Lung (tissue), 12 donors: ENCODE data around the gene AGPAT3. TPM values are rescaled to one million over a fixed set of nuclear protein-coding genes. Genes with fewer than 3 reads are reported as not detected.

Source experiments
- ATAC-seq: fragments of 200-7000 bp; cut with Tn5 transposase; one replicate; pipeline ENCODE4 v1.9.1; 2020; ENCODE audit warnings: moderate number of reproducible peaks; ENCODE audit not compliant: insufficient read depth, low FRiP score
- DNase-seq, 3 donors: peaks; one replicate each; pipeline ENCODE4 v3.0.0-alpha.2; 2013 to 2017
- H3K27ac ChIP-seq, 2 donors: one replicate each; pipeline ENCODE4 v1.5.1; 2013; ENCODE audit warnings: mild to moderate bottlenecking in 2 of 2, moderate library complexity in 2 of 2, control low read depth in 1 of 2, inconsistent platforms in 1 of 2, low read depth in 1 of 2, low read length in 1 of 2
- H3K27me3 ChIP-seq, 3 donors: one replicate each; pipeline ENCODE4 v1.5.1; 2013; ENCODE audit warnings: low read length in 2 of 3; ENCODE audit not compliant: control insufficient read depth in 3 of 3, insufficient read depth in 3 of 3
- H3K36me3 ChIP-seq, 4 donors: one replicate each; pipeline ENCODE4 v1.5.1; 2013; ENCODE audit warnings: low read length in 4 of 4, mild to moderate bottlenecking in 1 of 4, moderate library complexity in 1 of 4; ENCODE audit not compliant: control insufficient read depth in 4 of 4, insufficient read depth in 4 of 4
- H3K4me1 ChIP-seq, 5 donors: one replicate each; pipeline ENCODE4 v1.5.1; 2013; ENCODE audit warnings: low read length in 5 of 5, mild to moderate bottlenecking in 2 of 5, moderate library complexity in 1 of 5; ENCODE audit not compliant: control insufficient read depth in 5 of 5, insufficient read depth in 5 of 5
- H3K4me3 ChIP-seq: one replicate; pipeline ENCODE4 v1.5.1; 2013; ENCODE audit warnings: mild to moderate bottlenecking, control low read depth, moderate library complexity
- H3K9ac ChIP-seq, 2 donors: one replicate each; pipeline ENCODE4 v1.5.1; 2013; ENCODE audit warnings: low read length in 2 of 2, control low read depth in 1 of 2; ENCODE audit not compliant: insufficient read depth in 1 of 2
- H3K9me3 ChIP-seq, 4 donors: one replicate each; pipeline ENCODE4 v1.5.1; 2013; ENCODE audit warnings: low read length in 3 of 4, mild to moderate bottlenecking in 1 of 4, moderate library complexity in 1 of 4; ENCODE audit not compliant: control insufficient read depth in 4 of 4, insufficient read depth in 3 of 4
- WGBS, 2 donors: extraction: QIAGEN DNeasy Blood & Tissue Kit; methylation state at CpG; one replicate each; pipeline ENCODE4 v1.1.7; 2013; 5-methylcytosine and 5-hydroxymethylcytosine counted together
- polyA plus RNA-seq, 2 donors: library from polyadenylated mRNA; stranded (reverse); fragments of 200-250 nt; gene quantifications; one replicate each; pipeline ENCODE4 v1.2.1, GENCODE V29; 2013
- total RNA-seq, 2 donors: library from RNA; depleted of rRNA in 1 of 2; stranded (reverse); fragments of >200 nt in 1 of 2; gene quantifications; one replicate each; pipeline ENCODE4 v1.2.1, GENCODE V29; 2014 to 2021
- TF ChIP-seq, protein P1 (sequence below): IDR thresholded peaks from 2 replicates; pipeline ENCODE4 v1.5.1; 2012; ENCODE audit warnings: mild to moderate bottlenecking; ENCODE audit errors: control extremely low read depth, extremely low read depth
- donor health status: control.
- donor health status: control.
- donor health status: Bipolar disorder and iron deficiency.
- donor health status: healthy.
- donor health status: DM: yes; HTN: yes; CAD: no.

AGPAT3 gene
- total and polyA plus RNA-seq, 4 donors = 29.4 to 120 (median 43.9) TPM

DNA sequence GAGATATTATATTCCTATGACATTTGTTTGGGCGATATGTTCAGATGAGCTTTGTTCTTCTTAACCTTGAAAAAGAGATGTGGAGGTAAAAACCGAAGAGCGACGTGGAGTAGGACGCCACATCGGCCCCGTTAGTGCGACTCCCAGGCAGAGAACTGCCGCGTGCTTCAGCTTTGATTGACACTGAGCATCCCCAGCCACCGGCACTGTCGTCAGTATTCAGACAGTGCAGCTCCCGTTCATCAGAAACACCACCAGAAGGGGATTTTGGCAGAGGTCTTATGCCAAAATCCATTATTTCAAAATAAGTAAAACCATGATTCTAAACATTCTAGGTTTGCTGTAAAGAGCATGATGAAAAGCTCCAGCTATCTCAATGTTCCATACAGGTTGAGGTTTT is 66.5 kb downstream of the AGPAT3 start:
- Histone ChIP-seq H3K4me1 (peaks cover 0 to 19% (median 4%) of the 10 kb centered on the region in 5 donors), H3K4me3 (no peak overlapping the region), H3K9me3 (no peaks in the 10 kb centered on the region), H3K27me3 (no peaks in the 10 kb centered on the region), H3K27ac (no peak overlapping the region), H3K36me3 (peaks cover 0 to 21% (median 1%) of the 10 kb centered on the region in 4 donors), H3K9ac (no peak overlapping the region)
- 85 to 92% methylated on average over 13 of the region's 13 CpGs for WGBS, 2 donors
- no peak for ATAC-seq
- no peak for DNase-seq
- TF ChIP-seq, protein P1, sequence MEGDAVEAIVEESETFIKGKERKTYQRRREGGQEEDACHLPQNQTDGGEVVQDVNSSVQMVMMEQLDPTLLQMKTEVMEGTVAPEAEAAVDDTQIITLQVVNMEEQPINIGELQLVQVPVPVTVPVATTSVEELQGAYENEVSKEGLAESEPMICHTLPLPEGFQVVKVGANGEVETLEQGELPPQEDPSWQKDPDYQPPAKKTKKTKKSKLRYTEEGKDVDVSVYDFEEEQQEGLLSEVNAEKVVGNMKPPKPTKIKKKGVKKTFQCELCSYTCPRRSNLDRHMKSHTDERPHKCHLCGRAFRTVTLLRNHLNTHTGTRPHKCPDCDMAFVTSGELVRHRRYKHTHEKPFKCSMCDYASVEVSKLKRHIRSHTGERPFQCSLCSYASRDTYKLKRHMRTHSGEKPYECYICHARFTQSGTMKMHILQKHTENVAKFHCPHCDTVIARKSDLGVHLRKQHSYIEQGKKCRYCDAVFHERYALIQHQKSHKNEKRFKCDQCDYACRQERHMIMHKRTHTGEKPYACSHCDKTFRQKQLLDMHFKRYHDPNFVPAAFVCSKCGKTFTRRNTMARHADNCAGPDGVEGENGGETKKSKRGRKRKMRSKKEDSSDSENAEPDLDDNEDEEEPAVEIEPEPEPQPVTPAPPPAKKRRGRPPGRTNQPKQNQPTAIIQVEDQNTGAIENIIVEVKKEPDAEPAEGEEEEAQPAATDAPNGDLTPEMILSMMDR = no peak

GRCh38 chr21:43932005-43932404 is 67.0 kb downstream of the AGPAT3 start:
- 91 to 95% methylated on average over 17 of the region's 17 CpGs for WGBS, 2 donors
- TF ChIP-seq, protein P1 = no peak

DNA sequence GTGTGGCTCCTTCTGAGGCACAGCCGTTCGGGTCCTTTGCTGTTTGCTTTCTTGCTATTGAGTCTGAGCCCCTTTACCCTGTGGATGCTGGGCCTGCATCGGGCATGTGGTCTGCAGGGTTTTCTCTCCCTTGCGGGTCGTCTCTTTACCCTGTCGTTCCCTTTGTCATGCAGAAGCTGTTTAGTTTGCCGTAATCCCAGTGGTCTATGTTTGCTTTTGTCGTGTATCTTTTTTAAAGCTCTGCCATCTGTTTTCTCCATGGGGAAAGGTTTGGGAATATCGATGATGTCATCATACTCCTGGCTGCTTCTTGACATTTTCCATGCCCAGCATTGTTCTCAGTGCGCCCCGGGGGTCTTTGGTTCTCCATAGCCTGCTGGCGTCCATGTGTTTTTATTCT is 68.2 kb downstream of the AGPAT3 start:
- Histone ChIP-seq H3K27me3 (no peaks in the 10 kb centered on the region), H3K4me1 (peaks cover 0 to 19% (median 4%) of the 10 kb centered on the region in 5 donors), H3K9ac (no peak overlapping the region), H3K36me3 (peaks cover 0 to 16% (median 1%) of the 10 kb centered on the region in 4 donors), H3K9me3 (no peaks in the 10 kb centered on the region), H3K27ac (no peak overlapping the region), H3K4me3 (no peak overlapping the region)
- ATAC-seq (no peak), DNase-seq (no peak)
- WGBS, 2 donors = 93 to 95% methylated on average over 12 of the region's 12 CpGs
- TF ChIP-seq, protein P1 = no peak

More at GRCh38 chr21:43932005-43932404, 67.0 kb downstream of the AGPAT3 start:
- Histone ChIP-seq H3K9me3 (no peaks in the 10 kb centered on the region), H3K27ac (no peak overlapping the region), H3K27me3 (no peaks in the 10 kb centered on the region), H3K36me3 (peaks cover 0 to 21% (median 1%) of the 10 kb centered on the region in 4 donors), H3K4me1 (peaks cover 0 to 19% (median 4%) of the 10 kb centered on the region in 5 donors), H3K4me3 (no peak overlapping the region), H3K9ac (no peak overlapping the region)
- no peak for ATAC-seq
- no peak for DNase-seq

DNA sequence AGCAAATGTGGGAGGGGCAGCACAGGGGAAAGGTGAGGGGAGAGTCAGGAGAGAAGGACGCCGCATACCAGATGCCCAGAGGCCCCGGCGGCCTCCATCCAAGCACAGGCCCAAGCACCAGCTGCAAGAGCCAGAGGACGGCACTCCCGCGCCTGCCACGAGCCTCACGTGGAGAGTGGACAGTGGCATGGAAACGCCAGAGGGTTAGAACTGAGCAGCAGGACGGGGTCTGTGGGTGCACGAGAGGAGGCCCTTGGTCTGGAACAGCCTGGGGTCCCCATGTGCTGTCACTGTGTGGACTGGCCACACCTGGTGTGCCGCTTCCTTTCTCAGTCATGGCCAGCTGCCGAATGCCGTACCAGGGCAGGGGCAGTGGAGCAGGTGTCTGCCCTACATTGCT is 68.7 kb downstream of the AGPAT3 start:
- ATAC-seq (no peak), DNase-seq (no peak)
- Histone ChIP-seq H3K36me3 (peaks cover 0 to 16% (median 1%) of the 10 kb centered on the region in 4 donors), H3K27me3 (no peaks in the 10 kb centered on the region), H3K27ac (no peak overlapping the region), H3K4me3 (no peak overlapping the region), H3K9me3 (no peaks in the 10 kb centered on the region), H3K9ac (no peak overlapping the region), H3K4me1 (peaks cover 0 to 21% (median 5%) of the 10 kb centered on the region in 5 donors)
- 97 to 100% methylated on average over 15 of the region's 15 CpGs for WGBS, 2 donors
- TF ChIP-seq, protein P1 = no peak
